SW480 (cell line): Measurements from ENCODE around the gene SEC31A.
"Not testable (repeated sequence)": the region's sequence is repeated elsewhere in the genome, so short reads cannot be mapped to it uniquely, and the experiment has no call there.

Experiments used
- DNase-seq: peaks from one replicate; pipeline ENCODE4 v3.0.0-alpha.2; 2016; ENCODE audit warnings: low spot score

SEC31A gene

DNA sequence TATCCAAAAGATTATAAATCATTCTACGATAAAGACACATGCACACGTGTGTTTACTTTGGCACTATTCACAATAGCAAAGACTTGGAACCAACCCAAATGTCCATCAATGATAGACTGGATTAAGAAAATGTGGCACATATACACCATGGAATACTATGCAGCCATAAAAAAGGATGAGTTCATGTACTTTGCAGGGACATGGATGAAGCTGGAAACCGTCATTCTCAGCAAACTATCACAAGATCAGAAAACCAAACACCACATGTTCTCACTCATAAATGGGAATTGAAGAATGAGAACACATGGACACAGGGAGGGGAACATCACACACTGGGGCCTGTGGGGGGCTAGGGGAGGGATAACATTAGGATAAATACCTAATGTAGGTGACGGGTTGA lies 57.9 kb downstream of the SEC31A start:
- DNase-seq = not testable (repeated sequence)

DNA sequence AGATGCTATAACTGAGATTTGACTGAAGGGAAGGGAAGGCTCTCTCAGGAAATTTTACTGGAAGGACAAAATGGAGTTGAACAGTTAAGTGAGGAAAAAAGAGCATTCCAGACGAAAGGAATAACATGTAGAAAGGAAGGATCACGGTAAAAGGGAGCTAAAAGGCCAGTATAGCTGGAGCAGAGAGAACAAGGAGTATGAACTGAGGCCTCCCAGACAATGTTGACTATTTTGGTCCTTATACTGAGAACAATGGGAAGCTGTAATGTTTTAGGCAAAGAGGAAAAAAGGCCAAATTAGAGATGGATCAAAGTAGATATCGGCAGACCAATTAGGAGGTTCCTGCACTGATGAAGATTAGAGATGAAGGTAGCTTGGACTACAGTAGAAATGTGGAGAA lies 65.5 kb downstream of the SEC31A start:
- DNase-seq = no peak

DNA sequence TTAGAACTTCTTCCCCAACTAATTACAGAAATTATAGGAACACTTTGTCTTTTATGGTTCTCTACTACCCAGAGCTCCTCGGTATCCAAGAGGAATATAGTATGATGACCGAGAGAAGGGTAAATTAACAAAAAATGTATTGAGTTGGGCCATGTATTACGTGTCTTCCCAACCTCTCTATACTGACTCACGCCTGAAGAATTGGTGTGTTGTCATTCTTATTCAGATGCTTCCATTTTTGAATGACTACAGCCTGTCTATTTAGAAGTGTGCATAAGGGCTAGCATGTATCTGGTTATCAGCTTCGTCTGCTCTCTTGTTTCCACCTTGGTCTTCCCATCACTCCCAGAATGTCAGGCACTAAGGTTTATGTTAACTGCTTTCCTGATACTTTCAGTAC lies 67.9 kb downstream of the SEC31A start:
- no peak for DNase-seq

DNA sequence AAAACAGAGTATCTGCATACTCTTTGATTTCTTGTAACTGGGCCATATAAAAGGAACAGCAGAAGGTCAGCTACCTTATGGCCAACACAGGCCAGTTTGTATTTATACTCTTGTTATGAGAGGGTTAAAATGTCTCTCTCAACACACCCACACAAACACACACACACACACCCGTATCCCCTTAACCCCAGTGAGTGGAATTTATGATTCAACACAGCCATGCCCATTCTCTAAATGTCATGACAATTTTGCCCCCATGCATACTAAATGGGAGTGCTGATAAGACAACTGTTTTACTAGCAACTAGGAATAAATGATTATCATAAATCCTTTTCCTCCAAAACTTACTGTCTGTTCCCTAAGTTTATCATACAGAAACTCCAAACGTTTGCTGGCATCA lies 70.3 kb downstream of the SEC31A start:
- no peak for DNase-seq

DNA sequence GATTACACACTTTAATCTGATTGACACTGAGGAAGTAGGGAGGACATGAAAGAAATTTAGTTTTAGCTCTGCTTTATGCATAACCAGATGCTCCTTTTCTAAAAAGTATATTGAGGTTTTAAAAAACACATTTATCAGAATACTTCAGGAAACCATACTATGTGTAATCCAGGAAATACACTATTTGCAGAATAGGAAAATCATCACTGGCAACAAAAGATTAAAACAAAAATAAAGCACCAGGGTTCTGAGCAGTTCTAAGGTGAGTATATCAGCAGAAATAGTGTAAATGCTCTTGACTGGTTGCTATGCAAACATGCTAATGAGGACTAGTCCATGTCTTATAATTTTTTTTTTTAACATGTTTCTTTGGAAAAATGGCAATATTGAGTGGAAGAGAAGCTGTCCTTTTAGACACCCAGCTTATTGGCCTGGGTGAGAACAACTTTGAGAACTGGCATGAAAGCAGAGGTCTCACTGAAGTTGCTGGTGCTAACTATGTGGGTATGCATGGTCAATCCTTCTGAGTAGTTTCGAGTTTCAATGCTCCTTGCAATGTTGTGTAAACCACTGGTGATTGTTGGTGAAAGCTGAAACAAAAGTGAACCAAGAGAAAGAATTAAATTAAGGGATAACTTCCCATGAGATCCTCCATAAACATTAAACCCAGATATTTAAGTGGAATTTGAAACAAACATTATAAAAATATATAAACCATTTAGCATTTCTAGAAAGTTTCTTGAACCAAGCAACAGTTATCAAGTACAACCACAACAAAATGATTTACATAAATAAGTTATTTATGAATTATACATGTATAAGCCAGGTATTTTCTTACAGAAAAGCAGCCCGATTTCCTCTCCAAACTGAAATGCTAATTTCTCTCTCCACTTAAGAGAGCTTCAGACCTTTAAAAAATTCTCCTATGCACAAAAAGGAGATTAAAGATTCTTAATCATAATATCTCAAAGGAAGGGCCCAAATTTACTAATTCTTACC lies 72.0 kb downstream of the SEC31A start:
- DNase-seq = no peak

DNA sequence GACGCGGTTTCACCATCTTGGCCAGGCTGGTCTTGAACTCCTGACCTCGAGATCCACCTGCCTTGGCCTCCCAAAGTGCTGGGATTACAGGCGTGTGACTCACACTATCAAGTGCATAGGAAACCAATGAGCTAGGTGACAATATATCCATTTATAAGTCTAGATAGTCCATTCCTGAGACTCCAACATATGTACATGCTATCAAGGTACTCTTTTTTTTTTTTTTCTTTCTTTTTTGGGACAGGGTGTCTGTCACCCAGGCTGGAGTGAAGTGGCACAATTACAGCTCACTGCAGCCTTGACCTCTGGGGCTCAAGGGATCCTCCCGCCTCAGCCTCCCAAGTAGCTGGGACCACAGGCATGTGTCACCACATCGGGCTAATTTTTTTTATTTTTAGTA lies 74.1 kb downstream of the SEC31A start:
- DNase-seq = not testable (repeated sequence)

DNA sequence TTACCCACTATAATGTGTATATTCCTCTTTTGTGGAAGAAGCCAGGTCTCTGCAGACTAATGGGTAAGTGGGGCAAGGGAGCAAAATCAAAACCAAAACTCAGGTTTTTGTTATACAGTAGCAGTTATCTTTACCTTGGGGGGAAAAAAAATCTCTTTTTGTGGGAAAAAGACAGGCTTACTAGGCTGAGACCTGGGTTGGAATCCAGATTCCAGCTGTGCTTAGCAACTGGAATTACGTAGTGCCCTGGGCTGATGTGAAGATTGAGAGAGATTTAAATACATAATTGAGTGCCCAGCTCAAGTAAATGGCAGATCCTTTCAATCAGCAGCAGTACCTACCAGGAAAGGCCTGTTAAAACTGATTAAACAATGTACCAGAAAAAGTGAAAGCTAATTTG lies 76.9 kb downstream of the SEC31A start:
- DNase-seq = no peak

DNA sequence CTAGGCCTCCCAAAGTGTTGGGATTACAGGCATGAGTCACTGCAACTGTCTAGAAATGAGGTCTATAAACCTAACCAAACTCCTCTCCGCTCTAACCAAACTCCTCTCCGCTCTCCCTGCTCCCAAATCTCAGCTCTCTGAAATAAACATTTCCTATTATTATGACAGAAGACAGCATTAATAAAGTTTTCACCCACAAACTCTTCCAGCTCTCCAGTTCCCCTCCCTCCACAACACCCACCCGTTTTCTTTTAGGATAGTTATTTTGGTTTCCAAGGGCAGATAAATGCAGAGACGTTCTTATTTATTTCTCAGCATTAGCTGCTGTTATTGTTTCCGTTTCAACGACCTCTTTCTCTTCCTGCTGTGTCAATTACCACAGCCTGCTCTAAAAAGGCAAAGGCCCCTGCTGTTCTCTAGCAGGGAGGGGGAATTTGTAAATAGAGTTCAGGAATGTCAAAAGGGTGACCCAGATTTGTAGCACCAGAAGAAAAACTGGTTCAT lies 79.1 kb downstream of the SEC31A start:
- no peak for DNase-seq

DNA sequence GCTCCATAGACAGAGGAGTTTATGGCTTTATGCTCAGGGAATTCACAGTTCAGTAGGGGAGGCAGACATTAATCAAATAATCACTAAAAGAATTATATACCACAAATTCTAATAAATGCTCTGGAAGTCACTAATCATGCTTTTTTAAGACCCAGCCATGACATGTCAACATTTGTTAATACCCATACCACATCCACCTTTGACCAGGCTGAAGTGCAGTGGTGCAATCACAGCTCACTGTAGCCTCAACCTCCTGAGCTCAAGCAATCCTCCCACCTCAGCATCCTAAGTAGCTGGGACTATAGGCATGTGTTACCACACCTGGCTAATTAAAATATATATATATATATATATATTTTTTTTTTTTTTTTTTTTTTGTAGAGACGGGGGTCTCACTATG lies 79.6 kb downstream of the SEC31A start:
- no peak for DNase-seq

DNA sequence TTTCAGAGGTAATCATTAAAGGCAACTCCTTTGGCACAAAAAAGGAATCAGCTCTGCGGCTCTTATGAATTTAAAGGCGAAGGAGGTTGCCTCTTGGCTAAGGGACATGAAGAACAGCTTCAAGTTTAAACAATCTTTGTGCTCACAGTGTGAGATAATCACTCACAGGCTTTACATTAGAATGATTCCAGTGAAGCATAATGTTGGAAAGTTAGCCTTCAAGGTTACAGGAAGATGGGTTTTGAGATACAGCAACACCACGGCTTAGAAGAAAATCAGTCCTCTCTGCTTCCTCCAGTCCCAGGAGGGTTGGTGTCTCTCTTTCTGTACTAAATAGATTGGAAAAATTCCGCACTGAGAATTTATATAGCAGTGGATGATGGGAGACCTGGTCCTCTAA lies 80.8 kb downstream of the SEC31A start:
- DNase-seq = no peak

DNA sequence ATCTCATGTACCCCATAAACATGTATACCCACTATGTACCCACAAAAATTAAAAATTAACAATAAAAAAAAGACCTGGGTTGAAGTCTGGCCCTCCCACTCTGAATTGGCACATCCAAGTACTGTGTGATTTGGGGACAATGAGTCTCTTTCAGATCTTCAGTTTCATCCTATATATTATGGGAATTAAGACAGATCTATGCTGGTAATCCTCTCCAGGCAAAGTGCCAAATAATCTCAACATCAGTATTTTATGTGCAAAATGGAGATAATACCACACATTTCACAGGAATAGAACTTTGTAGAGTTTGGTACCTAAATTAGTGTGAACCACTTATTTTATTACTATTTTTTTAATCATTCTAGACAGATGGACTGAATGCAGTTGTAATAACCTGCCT lies 81.3 kb downstream of the SEC31A start:
- no peak for DNase-seq

DNA sequence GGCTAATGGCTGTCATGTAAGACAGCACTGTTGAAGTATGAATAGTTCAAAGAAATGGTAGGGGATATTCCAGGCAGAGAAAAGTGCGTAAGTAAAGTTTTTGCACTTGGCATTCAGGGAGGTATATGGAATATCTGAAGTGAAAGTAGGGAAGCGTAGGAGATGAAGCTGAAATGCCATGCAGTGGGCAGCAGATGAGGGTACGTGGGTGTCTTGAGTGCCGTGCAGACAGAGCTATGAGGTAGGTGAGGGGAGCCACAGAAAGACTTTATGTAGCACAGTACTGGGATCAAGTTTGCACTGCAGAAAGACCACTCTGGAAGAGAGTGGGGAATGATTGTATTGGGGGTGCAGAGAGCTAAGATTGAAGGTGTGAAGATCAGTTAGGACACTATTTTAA lies 87.2 kb downstream of the SEC31A start:
- no peak for DNase-seq

DNA sequence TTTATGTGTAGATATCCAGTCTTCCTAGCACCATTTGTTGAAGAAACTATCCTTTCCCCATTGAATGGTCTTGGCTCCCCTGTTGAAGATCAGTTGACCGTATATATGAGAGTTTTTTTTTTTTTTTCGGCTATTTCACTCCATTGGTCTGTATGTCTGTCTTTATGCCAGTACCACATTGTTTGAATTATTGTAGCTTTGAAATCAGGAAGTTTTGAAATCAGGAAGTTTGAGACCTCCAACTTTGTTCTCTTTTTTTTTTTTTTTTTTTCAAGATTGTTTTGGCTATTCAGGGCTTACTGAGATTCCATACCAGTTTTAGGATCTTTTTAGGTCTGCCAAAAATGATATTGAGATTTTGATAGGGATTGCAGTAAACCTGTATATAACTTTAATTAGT lies 88.0 kb downstream of the SEC31A start:
- DNase-seq = no peak

DNA sequence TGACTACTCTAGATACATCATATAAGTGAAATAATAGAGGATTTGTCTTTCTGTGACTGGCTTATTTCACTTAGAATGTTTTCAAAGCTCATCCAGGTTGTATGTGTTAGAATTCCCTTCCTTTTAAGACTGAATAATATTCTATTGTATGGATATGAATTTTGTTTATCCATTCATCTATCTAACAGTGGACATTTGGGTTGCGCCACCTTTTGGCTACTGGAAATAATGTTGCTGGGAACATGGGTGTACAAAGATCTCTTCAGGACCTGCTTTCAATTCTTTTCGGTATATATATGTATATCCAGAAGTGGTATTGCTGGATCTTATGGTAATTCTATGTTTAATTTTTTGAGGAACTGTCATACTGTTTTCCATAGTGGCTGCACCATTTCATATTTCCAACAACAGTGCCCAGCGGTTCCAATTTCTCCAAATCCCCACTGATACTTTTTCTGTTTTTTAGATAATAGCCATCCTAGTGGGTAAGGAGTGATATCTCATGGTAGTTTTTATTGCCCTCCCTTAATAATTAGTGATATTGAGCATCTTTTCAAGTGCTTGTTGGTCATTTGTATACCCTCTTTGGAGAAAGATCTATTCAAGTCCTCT lies 88.9 kb downstream of the SEC31A start:
- DNase-seq = no peak

DNA sequence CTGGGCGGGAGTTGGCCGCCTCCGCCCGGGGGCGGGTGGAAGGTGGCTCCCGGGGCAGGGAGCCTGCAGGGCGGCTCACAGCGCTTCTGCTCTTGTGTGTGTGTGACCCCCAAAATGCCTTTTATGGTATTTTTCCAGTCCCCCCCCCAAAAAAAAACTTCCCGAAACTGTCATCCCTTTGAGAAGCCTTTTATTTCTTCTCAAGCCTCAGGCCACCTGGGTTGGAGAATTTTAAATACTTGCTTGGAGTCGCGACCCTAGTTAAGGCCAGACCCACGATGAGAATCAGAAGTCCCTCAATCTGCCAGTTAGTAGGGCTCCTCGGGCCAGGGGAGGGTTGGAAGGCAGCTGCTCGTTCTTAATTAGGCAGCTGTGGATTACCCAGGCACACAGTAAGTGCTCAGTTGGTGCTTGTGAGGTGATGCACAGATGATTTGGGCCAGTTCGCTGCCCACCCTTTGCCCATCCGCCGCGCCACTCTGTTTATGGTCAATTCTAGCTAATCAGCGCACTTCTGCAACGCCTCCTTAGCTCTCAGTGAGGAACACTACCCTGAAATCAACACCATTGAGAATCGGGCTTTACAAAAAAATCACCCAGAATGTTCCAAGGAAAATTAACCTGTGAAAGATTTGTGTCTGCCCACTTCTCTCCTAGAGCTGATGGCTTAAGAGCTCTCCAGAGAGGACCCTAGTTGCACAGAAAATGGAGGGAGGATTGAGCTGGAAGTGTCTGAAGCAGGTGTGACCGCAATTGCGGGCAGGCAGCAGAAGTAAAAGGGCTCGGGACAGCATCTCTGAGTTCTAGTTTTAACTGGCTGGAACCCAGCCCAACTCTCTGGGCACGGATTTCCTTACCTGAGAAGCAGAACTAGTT lies 91.7 kb downstream of the SEC31A start:
- DNase-seq = no peak

DNA sequence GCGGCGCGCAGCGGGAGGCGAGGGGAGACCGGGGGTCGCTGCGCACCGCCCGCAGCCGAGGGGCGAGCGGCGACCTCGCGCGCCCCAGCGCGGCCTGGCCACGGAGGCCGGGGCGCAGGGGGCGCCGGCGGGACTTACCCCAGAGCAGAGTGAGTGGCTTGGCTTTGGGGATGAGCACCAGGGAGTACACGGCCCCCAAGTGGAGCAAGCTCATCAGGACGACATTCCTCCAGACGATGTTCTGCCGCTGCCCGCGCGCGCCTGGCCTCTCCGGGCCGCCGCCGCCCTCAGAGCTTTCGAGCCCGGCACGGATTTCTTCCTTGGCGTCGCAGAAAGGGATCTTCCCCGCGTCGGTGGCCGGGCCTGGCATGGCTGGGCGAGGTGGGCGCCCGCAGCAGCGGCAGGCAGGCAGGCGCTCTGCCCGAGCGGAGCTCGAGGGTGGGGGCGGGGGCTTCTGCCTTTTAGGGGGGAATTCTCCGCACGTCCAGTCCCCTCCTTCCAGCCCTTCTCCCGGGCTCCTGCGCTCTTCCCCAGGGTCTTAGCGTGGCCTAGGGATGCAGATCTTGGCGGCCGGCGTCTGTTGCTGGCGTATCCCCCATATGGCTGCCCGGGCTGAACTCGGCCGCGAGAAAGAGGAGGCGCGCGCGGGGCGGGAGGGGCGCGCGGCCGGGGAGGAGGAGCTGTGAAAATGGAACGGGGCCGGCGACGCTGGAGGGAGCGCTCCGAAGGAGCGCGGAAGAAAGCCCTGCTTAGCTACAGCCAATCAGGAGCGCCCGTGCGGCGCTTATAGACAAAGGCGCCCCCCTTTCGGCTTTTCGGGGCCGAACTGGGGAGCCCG lies 92.6 kb downstream of the SEC31A start, which contains the start of gene SCD5:
TSS of gene SCD5 (minus strand) at position 629 of the 838 bp plus-strand sequence. CDS start at position 370, 259 bp downstream.
- DNase-seq = peak; percentile 66

DNA sequence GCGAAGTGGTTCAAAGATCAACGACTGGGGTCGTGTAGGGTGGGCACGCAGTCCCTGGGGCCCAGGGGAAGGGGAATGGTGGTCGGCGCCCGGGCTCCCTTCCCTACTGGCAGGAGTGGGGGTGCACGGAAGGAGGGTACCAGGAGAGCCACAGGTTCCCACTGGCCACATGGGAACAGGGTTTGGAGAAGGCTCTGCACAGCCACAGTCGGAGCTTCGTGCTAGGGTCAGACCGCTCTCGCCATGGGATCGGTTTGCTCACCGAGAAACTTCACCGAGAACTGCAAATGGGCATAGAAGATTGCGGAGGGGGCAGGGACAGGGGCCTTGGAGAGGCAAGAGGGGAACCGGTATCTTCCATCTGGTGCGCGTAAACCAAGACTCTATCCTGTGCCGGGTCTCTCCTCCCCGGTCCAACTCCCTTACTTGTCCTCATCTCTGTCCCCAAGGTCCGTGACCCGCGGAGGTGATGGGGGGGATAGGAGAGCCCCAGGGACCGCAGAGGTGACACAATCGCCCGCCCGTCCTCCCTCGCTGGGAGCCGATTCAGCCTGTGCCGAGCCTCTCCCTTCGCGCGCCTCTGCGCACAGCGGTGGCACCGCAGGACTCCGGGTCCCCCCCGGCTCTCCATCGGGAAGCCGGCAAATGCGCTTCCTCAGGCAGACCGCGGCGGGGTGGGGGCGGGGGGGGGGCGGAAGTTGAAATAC lies 93.4 kb downstream of the SEC31A start:
- DNase-seq = peak; percentile 20

DNA sequence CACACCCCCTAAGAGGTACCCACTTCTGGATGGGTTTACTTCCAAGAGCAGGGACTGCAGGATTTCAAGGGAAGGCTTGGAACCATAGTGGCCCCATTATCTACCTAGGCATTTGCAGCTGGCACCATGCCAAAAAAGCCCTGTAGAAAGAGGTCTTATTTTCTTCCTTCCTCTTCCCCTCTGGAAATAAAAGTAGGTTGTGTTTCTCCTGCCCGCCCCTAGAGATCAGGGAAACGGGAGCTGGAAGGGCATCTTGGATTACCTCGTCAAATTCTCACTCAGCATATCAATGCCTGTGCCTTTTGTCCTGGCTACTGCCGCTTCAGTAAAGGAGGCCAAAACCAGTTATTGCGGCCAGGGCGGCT lies 93.9 kb downstream of the SEC31A start:
- DNase-seq = no peak

DNA sequence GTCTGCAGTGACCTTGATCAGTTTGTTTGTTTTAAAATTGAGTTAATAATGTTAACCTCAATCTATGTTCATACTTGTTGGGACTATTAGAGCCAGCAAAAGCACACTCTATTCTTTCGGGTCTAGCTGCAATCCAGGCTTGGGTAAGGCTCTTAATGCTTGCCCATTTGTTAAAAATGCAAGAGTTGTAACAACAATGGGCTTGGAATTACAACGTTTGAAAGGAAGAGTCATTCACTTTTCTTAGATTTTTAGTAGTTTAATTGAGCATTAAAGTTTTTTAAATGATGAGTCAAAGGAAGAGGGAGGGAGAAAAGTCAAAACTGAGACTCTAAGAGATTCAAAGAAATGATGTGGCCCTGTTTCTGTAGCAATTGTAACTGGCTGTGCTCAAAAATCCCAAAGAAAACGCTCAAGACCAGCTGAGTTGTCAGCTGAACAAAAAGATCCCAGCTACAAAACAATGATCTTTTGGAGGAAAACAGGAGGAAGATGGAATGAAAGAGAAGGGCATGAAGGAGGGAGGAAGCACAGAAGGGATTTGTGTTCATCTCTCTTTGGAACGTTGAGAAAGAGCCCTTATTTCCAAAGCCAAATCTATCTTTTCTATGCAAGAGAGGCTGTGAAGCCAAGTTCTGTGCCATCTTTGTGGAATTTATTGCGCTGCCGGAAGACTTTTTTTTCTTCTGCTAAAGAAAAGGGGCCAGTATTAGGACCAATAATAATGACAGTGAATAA lies 97.9 kb downstream of the SEC31A start:
- no peak for DNase-seq

DNA sequence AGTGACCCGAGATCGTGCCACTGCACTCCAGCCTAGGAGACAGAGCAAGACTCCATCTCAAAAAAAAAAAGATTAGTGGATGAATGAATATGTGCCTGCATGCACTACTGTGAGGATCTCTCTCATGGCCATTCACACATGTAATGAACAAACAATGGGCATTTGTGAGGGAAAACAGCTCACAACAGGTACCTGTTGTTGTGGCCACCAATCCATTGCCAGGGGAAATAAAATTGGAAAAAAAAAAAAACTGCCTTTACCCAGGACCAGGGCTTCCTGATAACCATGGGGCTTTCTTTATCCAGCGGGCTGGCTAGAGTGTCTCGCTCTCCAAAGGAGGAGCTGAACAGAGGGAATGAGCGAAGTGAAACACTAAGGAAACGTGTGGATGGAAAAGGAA lies 99.8 kb downstream of the SEC31A start:
- DNase-seq = no peak
